NK-92 (cell line): ENCODE data around the gene PPP1R1C.
"Not testable (repeated sequence)": the region's sequence is repeated elsewhere in the genome, so short reads cannot be mapped to it uniquely, and the experiment has no call there.

Experiments
- DNase-seq: peaks from one replicate; lab custom pipeline; 2025; ENCODE audit not compliant: unreplicated experiment; lab: John Stamatoyannopoulos, UW

Gene PPP1R1C

DNA sequence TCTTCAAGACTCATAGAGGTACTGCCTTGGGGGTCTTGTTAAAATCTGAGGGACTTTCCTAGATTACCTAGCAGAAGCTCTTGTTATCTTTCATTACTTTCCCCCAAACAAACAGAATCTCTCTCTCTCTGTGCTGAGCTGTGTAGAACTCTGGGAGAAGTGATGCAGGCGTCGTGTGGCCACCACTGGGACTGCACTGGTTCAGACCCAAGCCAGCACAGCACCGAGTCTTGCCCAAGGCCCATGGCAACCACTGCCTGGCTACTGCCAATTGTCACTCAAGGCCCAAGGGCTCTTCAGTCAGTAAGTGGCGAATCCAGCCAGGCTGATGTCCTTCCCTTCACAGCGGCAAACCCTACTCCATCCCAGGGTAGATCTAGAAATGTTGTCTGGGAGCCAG lies 28.6 kb downstream of the PPP1R1C start:
- DNase-seq, result no peak

DNA sequence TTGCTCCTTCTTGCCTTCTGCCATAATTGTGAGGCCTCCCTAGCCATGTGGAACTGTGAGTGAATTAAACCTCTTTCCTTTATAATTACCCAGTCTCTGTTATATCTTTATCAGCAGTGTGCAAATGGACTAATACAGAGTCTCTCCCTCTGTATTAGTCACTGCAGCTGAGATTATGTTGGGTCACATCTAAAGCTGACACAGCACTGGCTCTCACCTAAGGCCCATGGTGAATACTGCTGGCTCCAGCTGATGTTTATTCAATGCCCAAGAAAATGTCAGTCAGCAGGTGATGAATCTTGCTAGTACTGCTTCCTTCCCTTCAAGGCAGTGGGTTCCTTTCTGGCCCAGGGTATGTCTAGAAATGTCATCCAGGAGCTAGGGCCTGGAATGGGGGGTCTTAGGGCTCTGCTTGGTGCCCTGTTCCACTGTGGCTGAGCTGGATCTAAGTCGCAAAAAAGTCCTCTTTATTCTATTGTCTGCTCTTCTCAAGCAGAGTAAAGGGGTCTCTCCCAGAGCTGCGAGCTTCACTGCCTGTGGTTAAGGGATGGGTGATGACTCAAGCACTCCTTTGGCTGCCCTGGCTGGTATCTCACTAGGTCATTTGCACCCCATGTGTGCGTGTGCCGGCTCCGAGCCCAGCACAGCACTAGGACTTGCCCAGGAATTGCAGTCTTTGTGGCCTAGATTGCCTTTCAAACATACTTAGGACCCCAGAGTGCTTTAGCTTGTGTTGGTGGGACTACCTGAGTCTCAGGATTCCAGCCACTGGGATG lies 29.9 kb downstream of the PPP1R1C start:
- no peak for DNase-seq

GRCh38 chr2:182018218-182018617 lies 32.6 kb downstream of the PPP1R1C start:
- no peak for DNase-seq

DNA sequence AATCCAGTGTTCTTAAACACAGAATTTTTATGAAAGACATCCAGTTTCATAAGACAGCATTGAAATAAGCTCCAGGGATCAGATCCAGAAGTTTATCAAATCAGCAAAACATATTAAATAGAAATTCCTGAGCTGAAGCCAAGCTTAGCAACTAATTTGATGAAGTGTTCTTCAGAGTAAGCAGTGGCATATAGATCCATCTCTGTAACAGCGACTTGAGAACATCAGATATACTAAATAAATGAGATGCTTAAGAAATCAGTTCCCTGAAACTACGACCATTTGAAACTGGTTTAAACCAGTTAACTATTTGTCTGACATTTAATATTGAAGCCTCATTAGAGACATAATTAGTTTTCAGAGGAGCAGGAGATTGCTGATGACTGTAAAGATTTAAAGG lies 34.1 kb downstream of the PPP1R1C start:
- DNase-seq, result no peak

DNA sequence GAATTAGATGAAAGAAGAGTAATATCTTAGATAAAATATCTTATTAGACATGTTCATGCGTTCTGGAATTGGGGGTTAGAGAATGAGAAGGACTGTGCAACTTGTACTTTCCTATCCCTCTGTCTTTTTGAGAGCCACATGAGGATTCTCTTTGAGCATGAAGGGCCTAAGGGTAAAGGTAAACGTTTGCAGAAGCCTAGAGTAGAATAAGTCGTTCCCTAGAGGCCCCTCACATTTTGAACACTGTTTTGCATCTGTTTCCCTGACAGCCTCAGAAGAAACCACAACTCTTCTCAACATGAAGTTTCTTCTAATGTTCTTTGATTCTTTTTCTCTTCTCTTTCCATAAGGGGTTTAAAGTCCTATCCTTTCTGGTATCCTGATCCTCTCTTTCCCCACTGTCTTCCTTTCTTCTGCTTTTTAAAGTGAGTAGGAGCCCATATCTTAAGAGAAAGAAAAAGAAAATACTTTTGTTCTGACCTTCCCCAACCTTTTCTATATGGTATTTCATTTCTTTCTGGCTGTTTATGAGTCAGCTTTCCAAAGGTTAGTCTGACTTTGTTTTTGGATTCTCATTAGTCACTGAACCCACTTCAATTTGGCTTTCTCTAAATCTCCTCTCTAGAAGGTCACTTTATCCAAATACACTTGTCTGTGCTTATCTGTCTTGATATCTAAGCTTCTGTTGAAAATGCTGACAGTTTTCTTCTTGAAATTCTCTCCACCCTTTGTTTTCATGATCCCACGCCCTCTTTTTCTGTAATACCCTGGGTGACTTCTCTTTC lies 34.8 kb downstream of the PPP1R1C start:
- no peak for DNase-seq

GRCh38 chr2:182023235-182023634 lies 37.6 kb downstream of the PPP1R1C start:
- no peak for DNase-seq

DNA sequence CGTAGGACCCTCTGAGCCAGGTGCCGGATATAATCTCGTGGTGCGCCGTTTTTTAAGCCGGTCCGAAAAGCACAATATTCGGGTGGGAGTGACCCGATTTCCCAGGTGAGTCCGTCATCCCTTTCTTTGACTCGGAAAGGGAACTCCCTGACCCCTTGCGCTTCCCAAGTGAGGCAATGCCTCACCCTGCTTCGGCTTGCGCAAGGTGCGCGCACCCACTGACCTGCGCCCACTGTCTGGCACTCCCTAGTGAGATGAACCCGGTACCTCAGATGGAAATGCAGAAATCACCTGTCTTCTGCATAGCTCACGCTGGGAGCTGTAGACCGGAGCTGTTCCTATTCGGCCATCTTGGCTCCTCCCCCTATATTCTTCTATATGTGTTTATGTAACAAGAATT lies 45.2 kb downstream of the PPP1R1C start:
- DNase-seq, result not testable (repeated sequence)

GRCh38 chr2:182031956-182032355 lies 46.3 kb downstream of the PPP1R1C start:
- no peak for DNase-seq

GRCh38 chr2:182033449-182033848 lies 47.8 kb downstream of the PPP1R1C start:
- DNase-seq, result no peak

GRCh38 chr2:182038576-182038975 lies 52.9 kb downstream of the PPP1R1C start:
- no peak for DNase-seq

DNA sequence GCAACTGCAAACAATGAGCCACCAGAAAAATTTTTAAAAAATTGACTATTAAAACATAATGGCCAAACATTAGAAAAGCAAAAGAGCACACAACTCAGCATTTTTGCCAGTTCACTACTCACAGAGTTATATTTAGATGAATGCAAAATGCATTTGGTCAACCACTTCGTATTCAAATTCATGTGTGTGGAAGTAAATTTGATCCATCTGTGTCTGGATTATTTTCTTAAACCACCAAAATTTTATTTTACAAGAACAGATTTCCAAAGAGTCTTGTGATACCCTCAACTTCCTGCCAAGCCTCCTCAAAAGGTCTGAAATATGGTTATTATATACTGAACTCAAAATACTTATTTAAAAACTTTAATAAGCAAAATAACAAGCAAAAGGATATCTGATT lies 57.4 kb downstream of the PPP1R1C start:
- DNase-seq, result no peak

- DNase-seq, result no peak
These were observed 58.2 kb downstream of the PPP1R1C start for GRCh38 chr2:182043861-182044260.

GRCh38 chr2:182047544-182047943 lies 61.9 kb downstream of the PPP1R1C start:
- no peak for DNase-seq

GRCh38 chr2:182048088-182048487 lies 62.4 kb downstream of the PPP1R1C start:
- DNase-seq, result no peak

DNA sequence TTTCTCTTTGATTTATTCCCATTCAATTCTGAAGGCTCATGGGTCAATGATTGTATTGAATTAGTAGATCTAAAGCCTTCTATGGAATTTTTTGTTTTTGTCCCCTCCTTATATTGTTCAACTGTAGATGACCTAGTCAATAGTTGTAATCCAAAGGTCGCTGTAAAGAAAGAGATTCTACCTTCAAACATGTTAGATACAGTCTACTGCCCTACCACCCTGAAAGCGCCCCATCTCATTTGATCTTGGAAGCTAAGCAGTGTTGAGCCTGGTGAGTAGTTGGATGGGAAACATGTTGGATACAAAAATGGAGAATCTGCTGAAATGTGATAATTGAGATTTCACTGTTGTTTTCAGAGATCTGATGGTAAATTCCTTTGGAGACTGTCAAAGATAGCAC lies 63.0 kb downstream of the PPP1R1C start:
- no peak for DNase-seq

- DNase-seq, result no peak
These were observed 63.9 kb downstream of the PPP1R1C start for GRCh38 chr2:182049372-182050148.

DNA sequence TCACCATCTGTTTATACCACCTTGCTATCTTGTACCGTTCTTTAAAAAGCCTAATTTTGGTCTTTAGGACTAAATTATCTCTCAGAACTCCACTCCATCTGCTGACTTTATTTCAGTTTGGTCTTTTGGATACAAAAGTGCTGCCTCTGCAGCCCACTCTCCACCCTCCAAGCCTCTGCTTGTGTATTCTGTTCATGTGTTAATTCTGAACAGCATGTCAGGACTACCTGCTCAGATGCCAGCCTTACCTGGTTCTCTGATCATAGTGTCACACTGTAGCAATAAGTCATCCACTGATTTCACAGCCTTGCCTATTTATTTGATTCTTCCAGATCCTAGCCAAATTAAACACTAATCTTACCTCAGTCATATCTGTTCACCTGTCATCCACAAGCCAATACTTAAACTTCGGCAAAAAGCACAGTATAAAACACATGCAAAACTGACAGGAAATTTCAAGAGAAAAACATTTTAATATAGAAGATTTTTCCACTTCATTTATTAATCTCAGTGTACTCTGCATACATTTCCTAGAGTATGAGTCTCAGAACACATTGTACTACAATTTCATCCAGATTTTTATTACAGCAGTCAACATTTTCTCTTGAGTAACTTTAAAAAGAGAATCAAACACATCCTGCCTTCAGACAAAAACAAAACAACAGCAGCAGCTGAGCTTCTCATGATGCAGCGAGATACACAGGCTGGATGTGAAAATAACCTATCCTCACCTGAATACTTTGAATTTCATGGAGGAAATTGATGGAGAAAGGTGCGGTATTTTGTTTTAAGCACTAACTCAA lies 64.9 kb downstream of the PPP1R1C start:
- DNase-seq, result no peak

- no peak for DNase-seq
These were observed 70.3 kb downstream of the PPP1R1C start for GRCh38 chr2:182055993-182056392.

DNA sequence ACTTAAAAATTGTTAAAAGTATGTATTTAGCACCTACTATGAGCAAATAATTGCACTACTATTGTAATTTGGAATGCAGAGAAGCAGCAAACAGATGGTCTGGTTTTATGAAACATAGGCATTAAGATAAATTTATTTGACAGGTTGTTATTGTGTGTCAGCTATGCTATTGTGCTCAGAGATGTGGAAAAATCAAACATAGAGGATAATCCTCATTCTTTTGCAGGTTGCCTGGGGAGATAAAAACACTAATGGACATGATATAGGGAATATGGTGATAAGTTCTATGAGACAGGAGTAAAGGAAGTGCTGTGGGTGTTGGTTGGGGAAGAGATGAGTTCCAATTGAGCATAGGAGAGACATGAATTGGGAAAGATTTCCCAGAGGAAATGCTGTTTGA lies 71.3 kb downstream of the PPP1R1C start:
- no peak for DNase-seq

GRCh38 chr2:182058056-182058455 lies 72.4 kb downstream of the PPP1R1C start:
- DNase-seq, result no peak

DNA sequence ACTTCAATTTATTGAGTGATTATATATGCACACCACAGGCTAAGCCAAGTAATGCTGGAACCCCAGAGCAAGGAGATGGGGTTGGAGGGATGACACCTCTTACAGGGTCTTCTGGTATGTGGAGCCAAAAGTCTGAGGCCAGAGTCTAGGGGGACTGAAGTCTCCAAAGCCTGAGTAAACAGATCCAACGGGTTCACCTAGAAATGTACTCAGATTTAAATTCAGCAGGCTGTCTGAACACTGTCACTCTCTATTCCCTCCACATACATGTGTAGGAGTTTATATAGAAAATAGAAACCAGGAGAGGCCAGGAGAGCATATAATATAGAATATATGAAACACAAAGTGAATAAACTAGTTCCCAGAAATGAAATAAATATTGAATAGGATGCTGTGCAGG lies 76.1 kb downstream of the PPP1R1C start:
- DNase-seq, result no peak
